Activated naive CD8-positive, alpha-beta T cell treated with anti-CD3 and anti-CD28 coated beads, Interleukin-2, amount 10 ng/mL, durations not matched to agents 7 days and 5 days (primary cell): ENCODE measurements around the gene FIGLA. TPM values are rescaled to one million over a fixed set of nuclear protein-coding genes. Genes with fewer than 3 reads are reported as not detected.
"Not testable (repeated sequence)": the region's sequence is repeated elsewhere in the genome, so short reads cannot be mapped to it uniquely, and the experiment has no call there.

ENCODE experiments used
- ATAC-seq: fragments of 150-1000 bp; cut with Tn5 transposase; one replicate; pipeline ENCODE4 v1.10.0; 2021; ENCODE audit warnings: low read depth, moderate library complexity
- POLR2A ChIA-PET: fragments of 350-600 bp; sonication (Branson Sonifier 250); formaldehyde crosslinking; loops from one replicate; lab custom pipeline; 2021; ENCODE audit warnings: antibody characterized with exemption; lab: Charles Lee
- DNase-seq: peaks from one replicate; pipeline ENCODE4 v3.0.0; 2021
- H3K27ac Mint-ChIP-seq: one replicate; pipeline ENCODE4 v1.8.0; 2022; ENCODE audit warnings: mild to moderate bottlenecking, mixed read lengths
- H3K27me3 Mint-ChIP-seq: one replicate; pipeline ENCODE4 v1.8.0; 2022; ENCODE audit warnings: mild to moderate bottlenecking, moderate library complexity, mixed read lengths
- H3K36me3 Mint-ChIP-seq: one replicate; pipeline ENCODE4 v1.8.0; 2021; ENCODE audit warnings: mild to moderate bottlenecking, mixed read lengths
- H3K4me1 Mint-ChIP-seq: one replicate; pipeline ENCODE4 v1.8.0; 2021; ENCODE audit warnings: mixed read lengths
- H3K4me3 Mint-ChIP-seq: one replicate; pipeline ENCODE4 v1.8.0; 2022; ENCODE audit warnings: mild to moderate bottlenecking, moderate library complexity, mixed read lengths
- H3K9me3 Mint-ChIP-seq: one replicate; pipeline ENCODE4 v1.8.0; 2021; ENCODE audit warnings: mixed read lengths
- total RNA-seq, 2 experiments: library from RNA; stranded (reverse); gene quantifications; one replicate each; pipeline ENCODE4 v1.2.3, GENCODE V29; 2021

FIGLA gene
- total RNA-seq, 2 experiments from 2014 or later = not detected

DNA sequence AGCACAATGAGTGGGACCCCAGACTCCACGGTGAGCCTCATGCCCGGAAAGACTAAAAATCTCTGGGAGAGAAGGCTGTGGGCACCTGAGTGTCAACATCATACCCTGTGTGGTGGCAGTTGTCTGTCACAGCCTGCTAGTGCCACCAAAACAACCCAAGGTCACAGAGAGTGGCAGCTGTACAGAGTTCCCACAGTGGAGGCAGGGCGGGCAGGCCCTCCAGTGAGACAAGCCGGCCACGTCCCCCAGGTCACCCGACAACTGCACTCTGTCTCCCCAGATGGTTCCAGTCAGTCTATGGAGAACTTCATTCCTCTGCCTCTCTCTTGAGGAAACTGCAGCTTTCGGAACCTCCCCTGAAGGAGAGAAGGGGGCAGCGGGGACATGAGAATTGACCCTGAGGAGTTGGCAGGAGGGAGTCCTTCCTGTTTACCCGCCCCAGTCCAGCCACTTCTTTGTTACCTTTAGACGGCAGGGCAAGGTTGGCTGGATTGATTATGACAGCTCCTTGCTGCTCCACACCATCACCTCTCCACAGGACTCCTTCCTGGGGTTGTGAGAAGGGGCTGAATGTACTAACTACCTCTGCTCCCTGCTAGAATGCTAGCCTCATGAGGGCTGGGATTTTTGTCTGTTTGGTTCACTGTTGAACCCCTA lies 11.3 kb upstream of the FIGLA start:
- H3K4me1 Mint-ChIP-seq = no peaks in the 10 kb centered on the region
- no peak overlapping the region for H3K27ac Mint-ChIP-seq
- H3K27me3 Mint-ChIP-seq = peaks cover 8% of the 10 kb centered on the region
- no peak for ATAC-seq
- POLR2A ChIA-PET = no interaction called here
- H3K4me3 Mint-ChIP-seq = no peak overlapping the region
- peaks cover 4% of the 10 kb centered on the region for H3K36me3 Mint-ChIP-seq
- peaks cover 8% of the 10 kb centered on the region for H3K9me3 Mint-ChIP-seq
- DNase-seq = no peak

- Mint-ChIP-seq H3K27me3 (peaks cover 10% of the 10 kb centered on the region), H3K4me3 (no peak overlapping the region), H3K4me1 (no peaks in the 10 kb centered on the region), H3K9me3 (peaks cover 8% of the 10 kb centered on the region), H3K27ac (no peak overlapping the region), H3K36me3 (peaks cover 4% of the 10 kb centered on the region)
- POLR2A ChIA-PET = no interaction called here
- ATAC-seq (no peak), DNase-seq (no peak)
These were observed 9.3 kb upstream of the FIGLA start for GRCh38 chr2:70799706-70800105.

DNA sequence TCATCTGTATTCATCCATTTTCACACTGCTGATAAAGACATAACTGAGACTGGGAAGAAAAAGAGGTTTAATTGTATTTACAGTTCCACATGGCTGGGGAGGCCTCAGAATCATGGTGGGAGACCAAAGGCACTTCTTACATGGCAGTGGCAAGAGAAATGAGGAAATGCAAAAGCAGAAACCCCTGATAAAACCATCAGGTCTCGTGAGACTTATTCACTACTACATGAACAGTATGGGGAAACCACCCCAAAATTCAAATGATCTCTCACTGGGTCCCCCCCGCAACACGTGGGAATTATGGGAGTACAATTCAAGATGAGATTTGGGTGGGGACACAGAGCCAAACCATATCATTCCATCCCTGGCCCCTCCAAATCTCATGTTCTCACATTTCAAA lies 7.6 kb upstream of the FIGLA start:
- ATAC-seq, H3K4me3 Mint-ChIP-seq, H3K27ac Mint-ChIP-seq, H3K4me1 Mint-ChIP-seq, H3K9me3 Mint-ChIP-seq, H3K27me3 Mint-ChIP-seq, POLR2A ChIA-PET, DNase-seq, H3K36me3 Mint-ChIP-seq: not testable (repeated sequence)

DNA sequence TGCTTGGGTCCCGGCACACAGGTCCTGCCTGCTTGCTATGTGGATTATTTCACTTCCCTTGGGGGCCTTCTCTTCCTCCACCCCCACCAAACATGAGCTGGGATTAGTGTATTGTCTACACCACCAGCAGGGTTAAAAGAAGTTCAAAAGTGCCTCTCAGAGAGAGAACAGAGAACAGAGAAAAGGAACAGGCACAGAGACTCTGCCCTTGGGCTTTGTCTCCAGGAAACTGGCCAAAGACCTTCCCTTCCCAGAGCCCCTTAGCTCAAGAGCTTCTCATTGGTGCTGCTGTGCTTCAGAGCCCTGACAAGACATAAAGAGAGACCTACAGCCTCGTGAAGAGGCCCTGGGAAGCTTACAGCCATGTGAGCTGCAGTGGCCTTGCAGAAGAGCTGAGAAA lies 7.1 kb upstream of the FIGLA start:
- Mint-ChIP-seq H3K4me3 (no peak overlapping the region), H3K4me1 (no peaks in the 10 kb centered on the region), H3K9me3 (peaks cover 8% of the 10 kb centered on the region), H3K36me3 (peaks cover 4% of the 10 kb centered on the region), H3K27me3 (peaks cover 12% of the 10 kb centered on the region), H3K27ac (no peak overlapping the region)
- ATAC-seq = no peak
- POLR2A ChIA-PET = no interaction called here
- DNase-seq = no peak

GRCh38 chr2:70796262-70796661 lies 5.8 kb upstream of the FIGLA start:
- Mint-ChIP-seq H3K4me1 (no peaks in the 10 kb centered on the region), H3K27me3 (peaks cover 23% of the 10 kb centered on the region), H3K9me3 (peaks cover 8% of the 10 kb centered on the region), H3K27ac (no peak overlapping the region), H3K4me3 (no peak overlapping the region), H3K36me3 (peaks cover 4% of the 10 kb centered on the region)
- DNase-seq = no peak
- POLR2A ChIA-PET = no interaction called here
- no peak for ATAC-seq

GRCh38 chr2:70795164-70795995 lies 4.9 kb upstream of the FIGLA start:
- DNase-seq = no peak
- Mint-ChIP-seq H3K9me3 (peaks cover 8% of the 10 kb centered on the region), H3K36me3 (peaks cover 3% of the 10 kb centered on the region), H3K27ac (no peak overlapping the region), H3K27me3 (peaks cover 29% of the 10 kb centered on the region), H3K4me1 (no peaks in the 10 kb centered on the region), H3K4me3 (no peak overlapping the region)
- POLR2A ChIA-PET = no interaction called here
- no peak for ATAC-seq

- Mint-ChIP-seq H3K4me1 (peaks cover 5% of the 10 kb centered on the region), H3K27me3 (peaks cover 42% of the 10 kb centered on the region), H3K27ac (no peak overlapping the region), H3K4me3 (no peak overlapping the region), H3K36me3 (peaks cover 1% of the 10 kb centered on the region), H3K9me3 (no peaks in the 10 kb centered on the region)
- POLR2A ChIA-PET = no interaction called here
- no peak for DNase-seq
- no peak for ATAC-seq
These were observed 3.0 kb upstream of the FIGLA start for GRCh38 chr2:70793450-70793849.

- no peaks in the 10 kb centered on the region for H3K36me3 Mint-ChIP-seq
- peaks cover 9% of the 10 kb centered on the region for H3K4me1 Mint-ChIP-seq
- H3K27me3 Mint-ChIP-seq = peaks cover 64% of the 10 kb centered on the region
- DNase-seq (peak; percentile 73), ATAC-seq (peak; percentile 71)
- POLR2A ChIA-PET = interaction anchor here (1.8 kb wide), 1 partner anchor 159 kb away, joined by 7 read pairs; no protein-coding TSS in a partner anchor
- no peaks in the 10 kb centered on the region for H3K9me3 Mint-ChIP-seq
- no peak overlapping the region for H3K27ac Mint-ChIP-seq
- peak overlapping the region; percentile 72 for H3K4me3 Mint-ChIP-seq
These were observed 923 bp downstream of the FIGLA start for GRCh38 chr2:70789304-70790135.

DNA sequence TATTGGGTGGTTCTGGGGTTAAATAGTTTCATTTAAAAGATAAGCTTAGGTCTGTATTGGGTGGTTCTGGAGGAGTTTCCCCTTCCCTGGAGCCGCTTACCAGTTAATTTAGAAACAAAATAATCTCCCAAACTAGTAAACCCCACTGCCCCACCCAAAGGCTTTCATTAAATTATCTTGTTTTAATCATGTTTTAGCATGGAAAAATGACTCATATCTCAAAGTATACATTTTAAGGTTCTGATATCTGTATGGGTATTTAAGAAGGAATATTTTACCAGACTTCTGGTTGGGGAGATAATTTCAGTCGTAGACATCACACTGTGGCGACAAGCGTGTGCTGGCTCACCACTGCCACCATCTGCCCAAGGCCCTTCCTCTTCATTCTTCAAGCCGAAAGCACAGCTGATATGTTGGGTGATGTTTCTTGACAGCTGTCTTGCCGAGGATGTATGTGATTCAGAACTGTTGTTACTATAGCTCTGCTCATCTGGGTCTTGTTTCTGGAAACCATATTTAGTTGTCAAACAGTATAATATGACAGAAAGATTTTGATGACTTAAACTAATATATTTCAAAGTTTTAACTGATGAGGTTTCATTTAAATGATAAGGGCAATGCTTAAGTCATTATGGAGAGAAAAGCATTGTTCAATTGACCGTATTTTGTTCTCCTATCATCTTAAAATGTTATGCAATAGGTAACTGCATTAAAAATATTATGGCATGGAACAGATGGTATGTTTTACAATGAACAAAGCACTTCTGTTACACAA lies 5.1 kb downstream of the FIGLA start:
- DNase-seq (no peak), ATAC-seq (peak; percentile 75)
- Mint-ChIP-seq H3K4me1 (peaks cover 9% of the 10 kb centered on the region), H3K9me3 (no peaks in the 10 kb centered on the region), H3K27ac (no peak overlapping the region), H3K4me3 (no peak overlapping the region), H3K27me3 (peaks cover 40% of the 10 kb centered on the region), H3K36me3 (no peaks in the 10 kb centered on the region)
- POLR2A ChIA-PET = interaction anchor here (1.4 kb wide), 1 partner anchor 129 kb away, joined by 6 read pairs; no protein-coding TSS in a partner anchor

DNA sequence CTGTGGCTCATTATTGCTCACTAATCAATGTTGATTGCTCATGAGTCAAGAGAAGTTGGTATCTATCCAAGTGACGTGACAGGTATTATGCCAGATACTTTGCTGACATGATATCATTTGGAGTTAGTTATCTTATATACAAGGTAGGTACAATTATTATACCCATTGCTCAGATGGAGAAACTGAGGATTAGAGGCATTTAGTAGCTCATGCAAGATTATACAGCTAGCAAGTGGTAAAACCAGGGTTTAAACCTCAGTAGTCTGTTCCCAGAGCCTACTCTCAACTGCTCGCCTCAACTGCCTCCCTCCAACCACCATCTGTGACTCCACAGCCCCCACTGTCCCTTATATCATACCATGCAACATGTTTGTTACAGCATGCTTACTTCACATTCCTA lies 6.1 kb downstream of the FIGLA start:
- Mint-ChIP-seq H3K9me3 (no peaks in the 10 kb centered on the region), H3K4me3 (no peak overlapping the region), H3K36me3 (no peaks in the 10 kb centered on the region), H3K4me1 (peaks cover 4% of the 10 kb centered on the region), H3K27ac (no peak overlapping the region), H3K27me3 (peaks cover 34% of the 10 kb centered on the region)
- DNase-seq (no peak), ATAC-seq (no peak)
- POLR2A ChIA-PET = interaction anchor here (1.0 to 1.4 kb wide), 2 partner anchors 15 to 128 kb away, joined by 3 to 6 read pairs; no protein-coding TSS in a partner anchor

- POLR2A ChIA-PET = no interaction called here
- Mint-ChIP-seq H3K36me3 (no peaks in the 10 kb centered on the region), H3K4me3 (no peak overlapping the region), H3K4me1 (peaks cover 2% of the 10 kb centered on the region), H3K9me3 (no peaks in the 10 kb centered on the region), H3K27me3 (peaks cover 16% of the 10 kb centered on the region), H3K27ac (no peak overlapping the region)
- DNase-seq = no peak
- no peak for ATAC-seq
These were observed 10.4 kb downstream of the FIGLA start for GRCh38 chr2:70779911-70780545.

DNA sequence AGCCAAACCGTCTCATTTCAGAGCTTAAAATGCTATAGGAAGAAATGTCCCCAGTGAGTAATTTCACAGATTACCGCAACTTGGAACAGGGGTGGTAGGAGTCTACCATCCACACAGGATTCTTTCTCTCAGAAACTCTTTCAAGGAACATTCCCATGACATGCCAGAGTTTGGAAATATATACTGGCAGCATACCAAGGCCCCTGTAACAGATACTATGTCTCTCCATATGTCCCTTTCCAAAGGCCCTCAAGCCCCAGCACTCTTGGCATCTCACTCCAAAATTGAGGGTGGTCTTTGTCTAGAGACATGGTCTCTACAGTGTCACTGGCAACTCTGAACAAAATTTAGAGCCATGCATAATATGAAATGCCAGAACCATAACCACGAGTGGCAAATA lies 11.0 kb downstream of the FIGLA start:
- H3K36me3 Mint-ChIP-seq = no peaks in the 10 kb centered on the region
- POLR2A ChIA-PET = no interaction called here
- peaks cover 2% of the 10 kb centered on the region for H3K4me1 Mint-ChIP-seq
- DNase-seq = no peak
- H3K4me3 Mint-ChIP-seq = no peak overlapping the region
- H3K9me3 Mint-ChIP-seq = no peaks in the 10 kb centered on the region
- ATAC-seq = no peak
- H3K27ac Mint-ChIP-seq = no peak overlapping the region
- peaks cover 21% of the 10 kb centered on the region for H3K27me3 Mint-ChIP-seq
